ENCODE data around the gene CGREF1. TPM values are rescaled to one million over a fixed set of nuclear protein-coding genes. Genes with fewer than 3 reads are reported as not detected.

CGREF1 gene
- total RNA-seq, 2 experiments from 2014 or later = not detected

DNA sequence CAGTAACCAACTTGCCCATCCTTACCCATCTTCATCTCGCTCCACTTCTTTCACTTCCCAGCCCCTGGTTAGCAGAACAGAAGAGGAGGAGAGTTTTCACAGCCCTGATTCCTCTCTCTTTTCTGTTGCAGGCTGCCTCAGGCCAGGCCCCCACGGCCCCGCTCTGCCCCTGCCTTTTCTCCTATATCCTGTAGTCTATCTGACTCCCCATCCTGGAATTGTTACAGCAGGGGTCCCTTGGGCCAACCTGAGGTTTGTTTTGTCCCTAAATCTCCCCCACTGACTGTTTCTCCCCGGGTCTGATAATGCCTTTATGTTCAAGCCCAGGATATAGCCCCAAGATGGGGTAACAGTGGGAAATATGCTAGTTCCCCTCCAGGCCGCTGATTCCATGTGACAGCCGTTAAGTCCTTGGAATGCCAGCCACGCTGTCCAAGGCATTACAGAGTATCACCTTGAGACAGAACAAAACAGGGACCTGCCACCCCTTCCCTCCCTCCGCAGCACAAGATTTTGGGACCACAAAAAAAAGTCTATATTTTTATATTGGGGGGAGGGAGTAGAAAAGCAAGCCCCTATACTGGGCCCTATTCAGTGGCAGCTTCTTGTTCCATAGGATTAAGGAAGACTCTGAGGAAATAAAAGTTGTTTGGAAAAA is 48.8 kb downstream of the CGREF1 start:
- DNase-seq (ENCODE audit: low spot score) = no peak
- CTCF ChIA-PET (ENCODE audit: unreplicated experiment) = no interaction called here
- no TSS peak for BruUV-seq (replicated peaks)
- intact Hi-C loops (cut with micrococcal nuclease; ENCODE audit: unreplicated experiment) = loop anchor here (2.0 kb wide), 1 partner anchor 37 kb away; the partner anchor contains the start of gene TMEM214
- no peaks in the 10 kb centered on the region for H3K9me2 ChIP-seq (ENCODE audit: insufficient read depth, low read length)
- 0 out of 2 replicates have a peak, but pooled peaks cover 4% of the 10 kb centered on the region for H4K20me1 ChIP-seq (ENCODE audit: insufficient read depth, low read length)
- H3K4me2 ChIP-seq (ENCODE audit: low read length) = peak overlapping the region; percentile 89
- POLR2A ChIA-PET = interaction anchor here (0.6 to 1.9 kb wide), 3 partner anchors 19 to 181 kb away, joined by 3 to 14 read pairs (median 4); partner anchors contain the start of gene AGBL5
- peaks cover 51% of the 10 kb centered on the region for H3K36me3 ChIP-seq (ENCODE audit: insufficient read depth, low read length)
- no peaks in the 10 kb centered on the region for H3K9me3 ChIP-seq (ENCODE audit: low read length)
- H3K4me3 ChIP-seq (ENCODE audit: low read depth, low read length, poor library complexity, severe bottlenecking) = peak overlapping the region; percentile 93
- H2AFZ ChIP-seq (ENCODE audit: low read length) = no peak overlapping the region
- peaks cover 26% of the 10 kb centered on the region for H3K79me2 ChIP-seq (ENCODE audit: insufficient read depth, low read depth, low read length)
- H3K4me1 ChIP-seq (ENCODE audit: insufficient read depth, low read length, poor library complexity, severe bottlenecking) = peaks cover 43% of the 10 kb centered on the region
- TF ChIP-seq, protein P1, sequence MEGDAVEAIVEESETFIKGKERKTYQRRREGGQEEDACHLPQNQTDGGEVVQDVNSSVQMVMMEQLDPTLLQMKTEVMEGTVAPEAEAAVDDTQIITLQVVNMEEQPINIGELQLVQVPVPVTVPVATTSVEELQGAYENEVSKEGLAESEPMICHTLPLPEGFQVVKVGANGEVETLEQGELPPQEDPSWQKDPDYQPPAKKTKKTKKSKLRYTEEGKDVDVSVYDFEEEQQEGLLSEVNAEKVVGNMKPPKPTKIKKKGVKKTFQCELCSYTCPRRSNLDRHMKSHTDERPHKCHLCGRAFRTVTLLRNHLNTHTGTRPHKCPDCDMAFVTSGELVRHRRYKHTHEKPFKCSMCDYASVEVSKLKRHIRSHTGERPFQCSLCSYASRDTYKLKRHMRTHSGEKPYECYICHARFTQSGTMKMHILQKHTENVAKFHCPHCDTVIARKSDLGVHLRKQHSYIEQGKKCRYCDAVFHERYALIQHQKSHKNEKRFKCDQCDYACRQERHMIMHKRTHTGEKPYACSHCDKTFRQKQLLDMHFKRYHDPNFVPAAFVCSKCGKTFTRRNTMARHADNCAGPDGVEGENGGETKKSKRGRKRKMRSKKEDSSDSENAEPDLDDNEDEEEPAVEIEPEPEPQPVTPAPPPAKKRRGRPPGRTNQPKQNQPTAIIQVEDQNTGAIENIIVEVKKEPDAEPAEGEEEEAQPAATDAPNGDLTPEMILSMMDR (conservative IDR thresholded peaks at IDR 0.05; ENCODE audit: low read length) = no peak
- no peak for TF ChIP-seq EZH2phosphoT487 (IDR thresholded peaks at IDR 0.05; ENCODE audit: borderline replicate concordance, low read depth, low read length)
- H3K27ac ChIP-seq (ENCODE audit: low read depth, low read length, poor library complexity, severe bottlenecking) = no peak overlapping the region

DNA sequence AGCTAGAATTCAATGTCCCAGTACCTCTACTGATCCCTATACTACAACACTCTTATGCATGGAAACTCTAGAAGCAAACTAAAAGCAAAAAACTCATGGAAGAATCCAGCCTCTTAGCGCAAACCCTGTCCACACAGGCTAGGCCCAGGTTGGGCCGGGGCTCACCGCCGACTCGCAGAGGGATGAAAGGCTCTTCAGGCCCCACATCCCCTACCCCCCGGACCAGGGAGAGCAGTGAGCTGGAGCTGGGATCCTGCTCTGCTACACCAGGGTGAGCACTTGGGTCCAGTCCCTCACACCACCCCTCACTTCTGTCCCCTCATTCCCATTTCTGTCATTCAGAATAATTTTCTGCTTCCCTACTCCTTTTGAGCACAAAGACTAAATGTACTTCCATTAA is 49.5 kb downstream of the CGREF1 start:
- intact Hi-C loops (cut with micrococcal nuclease; ENCODE audit: unreplicated experiment) = no loop called here
- DNase-seq (ENCODE audit: low spot score) = no peak
- Histone ChIP-seq H3K4me2 (ENCODE audit: low read length) (peak overlapping the region; percentile 89; the same call in 1 of the 2 replicates), H3K79me2 (ENCODE audit: insufficient read depth, low read depth, low read length) (peaks cover 26% of the 10 kb centered on the region), H3K4me1 (ENCODE audit: insufficient read depth, low read length, poor library complexity, severe bottlenecking) (peaks cover 36% of the 10 kb centered on the region), H3K9me3 (ENCODE audit: low read length) (no peaks in the 10 kb centered on the region), H3K9me2 (ENCODE audit: insufficient read depth, low read length) (no peaks in the 10 kb centered on the region), H3K27ac (ENCODE audit: low read depth, low read length, poor library complexity, severe bottlenecking) (no peak overlapping the region), H2AFZ (ENCODE audit: low read length) (no peak overlapping the region), H3K36me3 (ENCODE audit: insufficient read depth, low read length) (peaks cover 57% of the 10 kb centered on the region), H3K4me3 (ENCODE audit: low read depth, low read length, poor library complexity, severe bottlenecking) (no peak overlapping the region), H4K20me1 (ENCODE audit: insufficient read depth, low read length) (0 out of 2 replicates have a peak, but pooled peaks cover 4% of the 10 kb centered on the region)
- ChIA-PET POLR2A (interaction anchor here (0.7 kb wide), 1 partner anchor 181 kb away, joined by 3 read pairs; no protein-coding TSS in a partner anchor), CTCF (ENCODE audit: unreplicated experiment) (no interaction called here)
- no TSS peak for BruUV-seq (replicated peaks)
- TF ChIP-seq EZH2phosphoT487 (IDR thresholded peaks at IDR 0.05; ENCODE audit: borderline replicate concordance, low read depth, low read length) = no peak
- TF ChIP-seq, protein P1 (conservative IDR thresholded peaks at IDR 0.05; ENCODE audit: low read length) = no peak

DNA sequence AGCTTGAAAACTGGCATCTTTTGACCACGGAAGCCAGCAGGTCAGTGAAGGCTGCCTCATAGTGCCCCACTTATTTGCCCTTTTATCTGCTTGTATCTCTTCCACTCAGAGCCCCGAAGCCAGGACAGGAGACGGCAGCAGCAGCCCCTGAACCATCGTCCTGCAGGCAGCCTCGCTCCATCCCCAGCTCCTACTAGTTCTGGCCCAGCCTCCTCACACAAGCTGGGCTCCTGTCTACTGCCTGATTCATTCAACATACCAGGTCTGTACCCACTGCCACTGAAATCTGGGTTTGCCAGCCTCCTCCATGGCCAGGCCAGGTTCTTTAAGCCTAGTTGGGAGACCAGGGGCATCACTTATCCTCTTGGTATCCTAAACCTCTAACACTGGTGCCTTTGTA is 51.5 kb downstream of the CGREF1 start:
- Histone ChIP-seq H3K79me2 (ENCODE audit: insufficient read depth, low read depth, low read length) (peaks cover 26% of the 10 kb centered on the region), H2AFZ (ENCODE audit: low read length) (no peak overlapping the region), H3K36me3 (ENCODE audit: insufficient read depth, low read length) (peaks cover 67% of the 10 kb centered on the region), H3K4me1 (ENCODE audit: insufficient read depth, low read length, poor library complexity, severe bottlenecking) (peaks cover 16% of the 10 kb centered on the region), H3K9me3 (ENCODE audit: low read length) (no peaks in the 10 kb centered on the region), H3K4me3 (ENCODE audit: low read depth, low read length, poor library complexity, severe bottlenecking) (no peak overlapping the region), H3K9me2 (ENCODE audit: insufficient read depth, low read length) (no peaks in the 10 kb centered on the region), H4K20me1 (ENCODE audit: insufficient read depth, low read length) (0 out of 2 replicates have a peak, but pooled peaks cover 4% of the 10 kb centered on the region), H3K27ac (ENCODE audit: low read depth, low read length, poor library complexity, severe bottlenecking) (no peak overlapping the region), H3K4me2 (ENCODE audit: low read length) (no peak overlapping the region)
- CTCF ChIA-PET (ENCODE audit: unreplicated experiment) = no interaction called here
- DNase-seq (ENCODE audit: low spot score) = no peak
- intact Hi-C loops (cut with micrococcal nuclease; ENCODE audit: unreplicated experiment) = no loop called here
- POLR2A ChIA-PET = interaction anchor here (1.0 kb wide), 1 partner anchor 9 kb away, joined by 3 read pairs; no protein-coding TSS in a partner anchor
- TF ChIP-seq, protein P1 (conservative IDR thresholded peaks at IDR 0.05; ENCODE audit: low read length) = no peak
- no peak for TF ChIP-seq EZH2phosphoT487 (IDR thresholded peaks at IDR 0.05; ENCODE audit: borderline replicate concordance, low read depth, low read length)
- BruUV-seq (replicated peaks) = no TSS peak
